HG03469 (cell line): Measurements from ENCODE around the gene STARD13.
A peak's percentile ranks its signal among the peaks of the same experiment; 100 is the strongest.

Experiments
- ATAC-seq: cut with Tn5 transposase; IDR thresholded peaks from one replicate; pipeline ENCODE4 v1.9.1; 2021; ENCODE audit warnings: mild to moderate bottlenecking, moderate library complexity, moderate number of reproducible peaks; ENCODE audit not compliant: unreplicated experiment

Gene STARD13

GRCh38 chr13:33229446-33230177 is 55.9 kb downstream of the STARD13 start:
- ATAC-seq = no peak

- ATAC-seq = no peak
Observed at GRCh38 chr13:33228648-33229445, 56.7 kb downstream of the STARD13 start.

- ATAC-seq = no peak
Observed at GRCh38 chr13:33227927-33228647, 57.5 kb downstream of the STARD13 start.

GRCh38 chr13:33224686-33225085 is 60.9 kb downstream of the STARD13 start:
- ATAC-seq = no peak

- no peak for ATAC-seq
Observed at GRCh38 chr13:33224191-33224590, 61.4 kb downstream of the STARD13 start.

- ATAC-seq = no peak
Observed at GRCh38 chr13:33219926-33220325, 65.6 kb downstream of the STARD13 start.

GRCh38 chr13:33218426-33218825 is 67.1 kb downstream of the STARD13 start:
- no peak for ATAC-seq

GRCh38 chr13:33218020-33218419 is 67.5 kb downstream of the STARD13 start:
- ATAC-seq = no peak

GRCh38 chr13:33217256-33217655 is 68.3 kb downstream of the STARD13 start:
- ATAC-seq = no peak

GRCh38 chr13:33213797-33214196 is 71.8 kb downstream of the STARD13 start:
- ATAC-seq = no peak

GRCh38 chr13:33213024-33213768 is 72.4 kb downstream of the STARD13 start:
- ATAC-seq = no peak

GRCh38 chr13:33212396-33212795 is 73.2 kb downstream of the STARD13 start:
- ATAC-seq = no peak

- no peak for ATAC-seq
Observed at GRCh38 chr13:33210090-33210489, 75.5 kb downstream of the STARD13 start.

- ATAC-seq = no peak
Observed at GRCh38 chr13:33208290-33209220, 77.0 kb downstream of the STARD13 start.

- ATAC-seq = no peak
Observed at GRCh38 chr13:33207615-33207961, 78.0 kb downstream of the STARD13 start.

GRCh38 chr13:33206945-33207614 is 78.5 kb downstream of the STARD13 start:
- no peak for ATAC-seq

GRCh38 chr13:33206425-33206824 is 79.1 kb downstream of the STARD13 start:
- ATAC-seq = no peak

GRCh38 chr13:33205804-33206221 is 79.7 kb downstream of the STARD13 start:
- ATAC-seq = peak; percentile 34

GRCh38 chr13:33205224-33205623 is 80.3 kb downstream of the STARD13 start:
- no peak for ATAC-seq
